ENCODE measurements around the gene YARS1.

- TF ChIP-seq, protein P1, sequence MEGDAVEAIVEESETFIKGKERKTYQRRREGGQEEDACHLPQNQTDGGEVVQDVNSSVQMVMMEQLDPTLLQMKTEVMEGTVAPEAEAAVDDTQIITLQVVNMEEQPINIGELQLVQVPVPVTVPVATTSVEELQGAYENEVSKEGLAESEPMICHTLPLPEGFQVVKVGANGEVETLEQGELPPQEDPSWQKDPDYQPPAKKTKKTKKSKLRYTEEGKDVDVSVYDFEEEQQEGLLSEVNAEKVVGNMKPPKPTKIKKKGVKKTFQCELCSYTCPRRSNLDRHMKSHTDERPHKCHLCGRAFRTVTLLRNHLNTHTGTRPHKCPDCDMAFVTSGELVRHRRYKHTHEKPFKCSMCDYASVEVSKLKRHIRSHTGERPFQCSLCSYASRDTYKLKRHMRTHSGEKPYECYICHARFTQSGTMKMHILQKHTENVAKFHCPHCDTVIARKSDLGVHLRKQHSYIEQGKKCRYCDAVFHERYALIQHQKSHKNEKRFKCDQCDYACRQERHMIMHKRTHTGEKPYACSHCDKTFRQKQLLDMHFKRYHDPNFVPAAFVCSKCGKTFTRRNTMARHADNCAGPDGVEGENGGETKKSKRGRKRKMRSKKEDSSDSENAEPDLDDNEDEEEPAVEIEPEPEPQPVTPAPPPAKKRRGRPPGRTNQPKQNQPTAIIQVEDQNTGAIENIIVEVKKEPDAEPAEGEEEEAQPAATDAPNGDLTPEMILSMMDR (IDR thresholded peaks at IDR 0.05; ENCODE audit: low read length) = no peak
- no peak for TF ChIP-seq EZH2 (optimal IDR thresholded peaks at IDR 0.05; ENCODE audit: low read depth, low read length)
- TF ChIP-seq EZH2phosphoT487 (IDR thresholded peaks at IDR 0.05; ENCODE audit: low read length) = no peak
Observed at GRCh38 chr1:32817815-32818786, 943 bp upstream of the YARS1 start.
